Measurements from ENCODE around the gene ATP9A.
"Not testable (repeated sequence)": the region's sequence is repeated elsewhere in the genome, so short reads cannot be mapped to it uniquely, and the experiment has no call there.

ATP9A gene

DNA sequence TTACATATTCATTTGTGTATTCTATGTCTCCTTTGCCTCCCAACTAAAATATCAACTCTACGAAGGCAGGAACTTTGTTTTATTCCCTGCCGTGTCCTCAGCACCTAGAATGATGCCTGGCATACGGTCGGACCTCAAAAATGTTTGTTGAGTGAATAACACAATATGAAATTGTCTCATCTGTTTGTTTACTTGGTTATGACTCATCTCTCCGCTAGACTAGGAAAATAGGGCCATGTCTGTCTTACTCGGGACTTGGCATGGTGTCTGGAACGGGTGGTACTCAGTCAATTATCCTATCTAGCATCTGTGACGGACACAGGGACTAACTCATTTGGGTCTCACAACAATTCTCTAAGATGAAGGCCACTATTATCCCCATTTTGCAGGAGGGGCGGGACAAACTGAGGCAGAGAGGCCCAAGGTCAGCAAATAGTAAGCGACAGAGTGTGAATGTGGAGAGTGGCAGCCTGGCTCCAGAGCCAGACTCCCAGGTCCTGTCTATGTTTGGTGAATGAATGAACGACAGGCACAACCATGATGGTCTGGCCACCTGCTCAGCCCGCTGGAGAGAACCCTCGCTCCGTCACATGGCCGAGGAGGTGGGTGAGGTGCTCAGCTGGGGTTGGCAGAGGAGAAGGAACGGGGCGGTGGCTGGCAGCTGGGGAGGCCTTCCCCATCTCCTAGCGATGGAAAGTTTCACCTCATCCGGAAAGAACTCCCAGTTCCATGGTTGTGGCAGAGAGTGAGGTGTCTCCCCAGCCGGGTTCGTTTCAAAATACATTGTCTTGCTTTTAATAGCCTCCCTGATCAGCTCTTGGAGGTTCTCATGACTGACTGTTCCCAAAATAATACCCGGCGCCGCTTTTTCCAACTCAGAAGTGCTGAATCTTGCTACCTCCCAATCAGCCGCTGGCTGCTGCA, 198.1 kb downstream of the ATP9A start:
- DNase-seq, result no peak

DNA sequence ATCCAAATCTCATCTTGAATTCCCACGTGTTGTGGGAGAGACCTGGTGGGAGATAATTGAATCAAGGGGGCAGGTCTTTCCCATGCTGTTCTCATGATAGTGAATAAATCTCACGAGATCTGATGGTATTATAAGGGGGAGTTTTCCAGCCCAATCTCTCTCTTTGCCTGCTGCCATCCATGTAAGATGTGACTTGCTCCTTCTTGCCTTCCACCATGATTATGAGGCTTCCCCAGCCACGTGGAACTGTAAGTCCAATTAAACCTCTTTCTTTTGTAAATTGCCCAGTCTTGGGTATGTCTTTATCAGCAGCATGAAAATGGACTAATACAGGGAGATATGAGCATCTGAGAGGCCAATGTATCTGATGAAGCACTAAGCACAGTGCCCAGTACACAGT, 199.7 kb downstream of the ATP9A start:
- DNase-seq, result not testable (repeated sequence)

DNA sequence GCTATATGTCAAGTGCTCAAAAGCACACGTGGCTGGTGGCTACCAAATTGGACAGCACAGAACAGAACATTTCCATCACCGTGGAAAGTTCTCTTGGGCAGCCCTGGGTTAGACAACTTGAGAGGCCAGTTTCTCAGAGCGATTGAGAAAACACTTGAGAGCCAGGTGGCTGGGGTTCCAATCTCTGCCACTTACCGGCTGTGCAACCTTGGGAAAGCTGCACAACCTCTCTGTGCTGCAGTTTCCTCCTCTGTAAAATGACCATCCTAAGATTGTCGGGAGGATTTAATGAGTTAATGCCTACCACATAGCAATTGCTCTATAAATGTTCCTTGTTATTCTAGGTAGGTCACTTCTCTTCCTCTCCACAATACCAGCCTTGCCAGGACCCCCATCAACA, 200.6 kb downstream of the ATP9A start:
- no peak for DNase-seq

DNA sequence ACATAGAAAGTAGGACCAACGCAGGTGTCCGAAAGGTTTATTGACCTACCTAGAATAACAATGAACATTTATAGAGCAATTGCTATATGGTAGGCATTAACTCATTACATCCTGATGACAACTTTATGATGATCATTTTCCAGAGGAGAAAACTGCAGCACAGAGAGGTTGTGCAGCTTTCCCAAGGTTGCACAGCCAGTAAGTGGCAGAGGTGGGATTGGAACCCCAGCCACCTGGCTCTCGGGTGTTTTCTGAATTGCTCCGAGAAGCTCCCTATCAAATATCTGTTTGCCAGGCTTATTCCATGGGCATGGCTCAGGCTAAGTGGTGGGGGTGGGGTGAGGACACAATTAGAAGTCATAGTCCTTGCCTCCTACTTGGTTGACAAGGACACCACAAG, 201.6 kb downstream of the ATP9A start:
- no peak for DNase-seq

DNA sequence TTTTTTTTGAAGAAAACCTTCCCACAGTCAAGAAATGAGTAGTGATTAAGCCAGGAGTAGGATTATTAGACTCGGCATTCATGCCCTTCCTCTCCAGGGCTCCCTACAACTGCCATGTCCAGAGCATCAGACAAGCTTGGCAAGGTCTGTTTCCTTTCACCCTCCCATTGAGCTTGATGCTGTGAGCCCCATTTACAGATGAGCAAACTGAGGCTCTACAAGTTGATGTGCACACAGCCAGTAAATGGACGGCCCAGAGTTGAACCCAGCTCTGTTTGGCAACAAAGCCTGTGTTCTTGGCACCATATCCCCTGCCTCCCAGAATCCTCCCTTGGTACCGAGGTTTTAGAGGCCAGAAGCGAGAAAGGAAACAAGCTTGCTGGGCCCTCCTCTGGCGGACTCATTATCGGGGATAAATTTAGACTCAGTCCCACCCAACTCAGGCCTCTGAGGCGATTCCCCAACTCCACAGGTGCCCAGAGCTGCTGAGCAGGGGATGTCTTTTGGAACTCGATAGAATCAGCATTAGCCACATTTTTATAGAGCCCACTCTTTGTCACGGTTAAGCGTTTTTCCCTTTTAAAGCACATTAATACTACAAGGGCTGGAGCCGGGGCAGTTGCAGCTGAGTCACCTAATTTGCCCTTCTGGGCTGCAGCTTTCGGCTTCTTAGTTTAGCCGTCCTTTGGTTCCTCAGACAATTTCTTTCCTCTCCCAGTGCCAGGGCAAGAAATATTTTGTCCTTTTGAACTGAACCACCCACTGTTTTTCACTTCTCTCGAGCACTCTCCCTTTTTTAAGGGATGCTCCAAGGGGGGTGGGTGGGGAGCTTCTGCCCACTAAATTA, 202.7 kb downstream of the ATP9A start:
- DNase-seq, result no peak

DNA sequence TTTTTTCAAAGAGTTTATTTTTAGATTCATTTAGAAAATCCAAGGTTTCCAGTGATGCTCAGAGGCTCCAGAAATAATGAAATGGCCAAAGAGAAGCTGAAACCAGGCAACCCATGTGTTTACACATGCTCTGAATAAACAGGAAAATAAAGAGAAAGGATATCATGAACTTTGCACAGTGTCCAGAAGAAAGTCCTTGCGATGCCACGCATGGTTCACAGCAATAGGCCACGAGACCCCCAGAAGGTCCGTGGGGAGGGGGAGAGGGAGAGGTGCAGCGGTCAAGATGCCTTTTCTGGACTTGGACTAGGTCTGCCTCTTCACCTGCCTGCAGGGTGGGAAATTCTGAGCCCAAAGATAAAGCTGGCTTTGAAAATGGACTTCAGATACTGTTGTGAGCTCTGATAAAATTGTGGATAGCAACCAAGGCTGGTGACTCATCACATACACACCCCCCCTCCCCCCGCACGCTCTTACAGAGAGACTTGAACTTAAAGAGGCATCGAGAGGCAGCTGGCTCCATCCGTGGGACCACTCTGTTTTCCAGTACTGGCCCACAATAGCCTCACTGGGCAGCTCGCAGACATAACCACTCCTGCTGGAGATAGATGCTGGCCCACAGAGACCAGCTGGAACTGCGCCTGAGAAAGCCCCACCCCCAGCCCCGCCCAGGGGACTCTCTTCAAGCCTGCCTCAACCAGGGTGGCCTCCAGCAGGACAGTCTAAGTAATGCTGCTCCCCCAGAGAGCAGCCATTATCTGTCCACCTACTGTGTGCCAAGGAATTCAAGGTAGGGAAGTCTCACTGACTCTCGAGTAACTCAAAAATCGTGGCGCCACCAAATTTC, 204.5 kb downstream of the ATP9A start:
- DNase-seq, result no peak

DNA sequence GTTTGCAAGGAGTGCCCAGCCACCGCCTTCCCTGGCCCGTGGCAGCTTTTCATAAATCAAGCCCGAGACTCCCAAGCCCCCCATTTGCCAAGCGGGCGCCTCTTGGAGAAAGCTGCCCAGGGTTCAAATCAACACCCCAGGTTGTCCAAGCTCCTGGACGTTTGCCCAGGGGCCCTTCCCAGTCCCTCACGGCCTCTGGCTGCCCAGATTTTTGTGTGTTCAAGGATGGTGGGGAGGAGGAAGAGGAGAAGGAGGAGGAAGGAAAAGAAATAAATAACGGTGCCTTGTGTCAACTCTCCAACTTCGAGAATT, 205.1 kb downstream of the ATP9A start:
- no peak for DNase-seq

DNA sequence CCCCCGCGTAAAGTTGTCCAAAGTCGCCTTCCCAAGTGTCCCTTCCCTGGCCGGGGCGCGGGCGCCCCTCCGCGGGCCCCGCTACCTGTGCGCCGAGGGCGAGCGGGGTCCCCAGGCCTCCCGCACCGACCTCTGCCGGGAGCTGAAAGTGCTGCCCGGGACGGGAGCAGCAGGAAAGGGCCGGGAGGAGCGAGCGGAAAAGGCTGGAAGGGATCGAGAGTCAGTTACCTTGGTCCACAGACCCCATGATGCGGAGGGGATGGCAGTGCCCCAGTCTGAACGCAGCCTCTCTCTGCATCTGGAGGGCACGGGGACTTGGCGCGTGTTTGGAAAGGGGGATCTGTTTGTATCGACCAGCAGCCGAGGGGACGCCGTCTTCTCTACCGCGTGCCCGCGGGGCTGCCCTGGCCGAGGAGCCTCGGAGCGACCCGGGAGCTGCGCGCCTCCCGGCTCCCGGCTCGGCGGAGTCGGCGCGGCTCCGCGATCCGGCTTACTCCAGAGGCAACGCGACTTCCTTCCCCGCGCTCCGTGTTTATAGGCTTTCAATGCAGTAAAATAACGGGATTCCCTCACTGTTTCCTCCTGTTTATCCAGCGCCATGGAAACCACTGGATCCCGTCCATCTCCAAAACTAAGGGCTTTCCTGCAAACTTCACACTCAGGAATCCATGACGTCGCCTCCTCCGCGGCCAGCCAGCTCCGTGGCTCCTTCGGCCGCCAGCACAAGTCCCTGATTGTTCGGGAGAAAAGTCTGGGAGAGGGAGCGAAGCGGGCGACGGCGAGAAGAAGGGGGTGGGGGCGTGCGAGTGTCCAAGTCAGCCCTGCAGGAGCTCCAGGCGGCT, 205.6 kb downstream of the ATP9A start:
- DNase-seq, result no peak

DNA sequence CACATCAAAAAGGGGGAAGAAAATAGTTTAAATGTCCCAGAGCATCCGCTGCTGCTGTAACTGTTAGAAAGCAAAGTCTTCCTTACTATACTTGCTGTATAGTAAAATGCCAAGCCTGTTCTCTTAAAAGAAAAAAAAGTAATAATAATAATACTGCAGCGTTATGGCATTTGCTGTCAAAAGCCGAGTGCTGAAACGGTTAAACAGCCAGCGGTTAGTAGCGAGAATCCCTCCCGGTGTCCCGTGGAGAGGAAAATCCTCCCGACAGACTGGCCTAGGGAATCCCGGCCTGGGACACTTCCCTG, 206.2 kb downstream of the ATP9A start:
- DNase-seq, result no peak

DNA sequence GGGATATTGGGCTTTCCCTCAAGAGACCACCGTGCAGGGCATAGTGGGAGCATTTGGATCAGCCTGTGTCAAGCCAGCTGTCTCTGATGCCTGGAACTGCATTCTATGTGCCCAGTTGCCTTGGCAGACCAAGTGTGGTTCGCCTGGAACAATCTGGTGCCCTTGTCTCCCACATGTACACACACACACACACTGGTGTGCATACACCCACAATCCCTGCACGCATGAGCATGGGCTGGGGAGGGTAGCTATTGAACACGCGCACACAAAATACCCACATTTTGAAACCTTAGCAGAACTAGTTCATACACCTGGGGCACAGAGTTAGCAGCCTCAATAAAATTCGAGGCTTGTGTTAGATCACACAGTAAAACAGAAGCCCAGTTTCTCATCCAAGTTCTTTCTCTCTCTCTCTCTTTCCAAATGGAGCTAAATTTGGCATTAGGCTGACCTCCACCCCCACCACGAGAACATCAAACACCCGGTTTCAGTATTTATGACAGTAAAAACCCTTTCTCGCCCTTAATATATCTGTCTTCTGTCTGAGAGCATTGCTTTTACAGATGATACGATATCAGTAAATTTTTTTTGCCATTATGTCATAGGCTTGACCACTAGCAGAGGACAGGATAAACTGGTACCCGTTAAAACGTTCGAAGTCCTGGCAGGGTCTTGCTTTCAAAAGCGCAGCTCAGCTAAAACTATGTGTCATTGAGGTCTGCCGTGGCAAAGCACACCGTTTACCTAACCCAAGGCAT, 207.5 kb downstream of the ATP9A start:
- no peak for DNase-seq

DNA sequence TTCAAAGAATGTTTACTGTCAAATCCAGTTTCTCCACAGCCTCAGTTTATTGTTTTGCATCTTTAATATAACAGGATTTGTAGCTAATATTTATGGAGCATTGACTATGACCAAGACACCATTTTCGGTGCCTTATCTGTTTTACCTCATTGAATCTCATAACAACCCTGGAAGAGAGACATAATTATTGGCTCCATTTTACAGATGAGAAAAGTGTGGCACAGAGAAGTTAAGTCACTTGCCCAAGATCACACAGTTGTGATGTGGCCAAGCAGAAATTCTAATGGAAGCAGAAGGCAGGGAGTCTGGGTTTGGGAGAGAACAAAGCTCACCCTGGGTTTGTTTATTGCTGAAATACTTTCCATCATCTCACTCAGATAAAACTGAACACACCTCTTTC, 208.1 kb downstream of the ATP9A start:
- DNase-seq, result no peak

DNA sequence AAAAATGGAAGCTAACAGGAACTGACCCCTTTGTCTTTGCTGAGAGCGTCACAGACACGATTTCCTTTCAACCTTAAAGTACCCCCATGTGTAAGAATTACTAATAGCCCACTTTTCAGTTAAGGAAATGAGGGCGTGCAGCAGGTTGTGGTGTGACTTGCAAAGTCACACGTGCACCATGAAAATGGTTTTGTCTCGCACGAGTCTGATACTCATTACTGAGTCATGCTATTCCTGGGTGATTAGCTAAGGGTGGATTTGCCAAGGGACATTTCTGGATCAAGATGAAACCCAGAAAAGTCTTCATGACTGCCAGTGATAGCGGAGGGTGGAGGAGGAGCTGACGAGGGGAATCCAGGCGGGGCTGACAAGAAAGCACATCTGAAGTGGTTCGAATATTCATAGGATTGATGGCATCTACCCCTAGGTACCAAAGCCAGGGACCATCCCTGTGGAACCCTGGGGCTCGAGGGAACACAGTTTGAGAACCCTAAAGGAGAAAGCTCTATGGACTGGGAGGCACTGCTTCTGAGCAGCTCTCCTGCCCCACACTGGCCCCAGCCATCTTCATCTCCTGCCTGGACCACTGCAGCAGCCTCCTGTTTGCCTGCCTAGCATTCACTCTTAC, 213.5 kb downstream of the ATP9A start:
- no peak for DNase-seq

DNA sequence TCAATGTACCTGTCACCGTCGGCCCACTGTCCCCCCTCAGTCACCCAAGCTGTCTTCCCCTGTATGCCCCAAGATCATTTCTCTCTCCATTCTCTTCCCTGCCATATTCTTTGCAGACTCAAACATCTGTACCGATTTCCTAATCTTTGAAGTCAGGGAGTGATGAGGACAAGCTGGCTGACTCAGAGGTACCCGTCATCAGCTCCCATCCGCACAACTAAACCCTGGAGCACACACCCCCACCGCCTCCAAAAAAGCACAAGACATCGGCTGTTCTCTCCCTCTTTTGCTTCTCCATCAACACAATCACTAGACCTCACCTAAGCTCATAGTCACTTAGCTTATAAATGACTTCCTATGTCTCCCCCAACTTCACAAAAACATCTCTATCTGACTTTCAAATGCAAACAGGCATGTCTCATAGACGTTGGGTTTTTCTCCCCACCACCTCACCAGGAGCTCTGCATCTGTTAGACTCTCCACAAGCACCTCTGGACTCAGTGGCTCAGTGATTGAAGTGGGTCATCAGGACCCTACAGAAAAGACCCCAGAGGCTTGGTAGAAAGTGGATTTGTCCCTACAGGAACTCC, 214.2 kb downstream of the ATP9A start:
- no peak for DNase-seq

DNA sequence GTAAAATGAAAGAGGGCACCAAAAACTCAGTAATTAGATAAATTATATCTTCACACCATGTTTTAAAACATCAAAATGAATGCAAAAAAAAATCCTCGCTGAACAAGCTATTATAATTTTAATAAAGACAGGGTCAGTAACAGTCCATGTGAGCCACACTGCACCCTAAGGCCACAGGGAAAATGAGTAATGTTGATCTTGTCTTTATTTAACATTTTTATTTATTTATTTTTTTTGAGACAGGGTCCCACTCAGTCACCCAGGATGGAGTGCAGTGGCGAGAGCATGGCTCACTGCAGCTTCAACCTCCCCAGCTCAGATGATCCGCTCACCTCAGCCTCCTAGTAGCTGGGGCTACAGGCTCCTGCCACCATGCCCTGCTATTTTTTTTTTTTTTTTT, 217.0 kb downstream of the ATP9A start:
- no peak for DNase-seq

DNA sequence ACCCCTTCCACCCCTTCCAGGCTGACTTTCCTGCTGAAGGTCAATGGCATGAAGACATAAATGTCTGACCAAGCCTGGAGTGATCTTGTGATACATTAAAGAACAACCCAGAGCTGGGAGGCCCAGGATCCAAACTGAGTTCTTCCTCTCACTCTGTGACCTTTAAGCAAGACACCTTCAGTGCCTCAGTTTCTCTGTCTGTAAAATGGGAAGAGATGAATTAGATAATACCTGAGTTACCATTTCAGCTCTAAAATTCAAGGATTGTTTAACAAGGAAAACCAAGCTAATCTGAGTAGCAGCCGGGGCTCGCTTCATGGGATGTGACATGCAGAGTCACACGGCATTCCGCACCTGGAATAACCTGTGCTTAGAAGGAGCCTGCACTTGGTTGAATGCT, 218.7 kb downstream of the ATP9A start:
- DNase-seq, result no peak

DNA sequence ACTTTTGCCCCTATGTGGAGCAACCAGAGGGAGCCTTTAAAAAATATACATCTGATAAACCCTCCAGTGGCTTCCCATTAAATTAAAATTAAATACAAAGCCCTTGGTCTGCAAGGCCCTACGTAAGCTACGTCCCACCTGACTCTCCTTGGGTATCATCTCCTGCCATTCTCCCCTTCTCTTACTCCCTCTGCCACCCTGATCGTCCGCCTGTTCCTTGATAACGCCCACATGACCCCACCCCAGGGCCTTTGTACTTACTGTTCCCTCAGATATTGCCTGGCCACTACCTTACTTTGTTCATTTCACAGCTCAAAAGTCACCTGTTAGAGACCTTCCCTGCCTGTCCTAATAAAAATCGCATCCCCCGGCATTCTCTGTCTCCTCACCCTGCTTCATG, 220.2 kb downstream of the ATP9A start:
- no peak for DNase-seq

Measured in activated effector memory CD4-positive, alpha-beta T cell treated with Interleukin-2 at 50 U/mL for 16 hours (primary cell).